HepG2 (cell line): ENCODE data around the gene KIF3C. TPM values are rescaled to one million over a fixed set of nuclear protein-coding genes. Genes with fewer than 3 reads are reported as not detected.

ENCODE experiments used
- AGO1 ChIP-seq: fragments of 200-400 bp; formaldehyde crosslinking; IDR thresholded peaks from 2 replicates; pipeline ENCODE4 v1.6.1; 2017; ENCODE audit warnings: mild to moderate bottlenecking, low read depth, low read length, moderate library complexity; ENCODE audit not compliant: poor library complexity, severe bottlenecking
- CHD4 ChIP-seq: fragments of 200-600 bp; sonication (generic); IDR thresholded peaks from 2 replicates; pipeline ENCODE4 v1.7.0; 2017; ENCODE audit warnings: mild to moderate bottlenecking, low read length, borderline replicate concordance
- HNF4A ChIP-seq: sonication (generic); formaldehyde crosslinking; IDR thresholded peaks from 2 replicates; pipeline ENCODE4 v1.4.0; 2020; ENCODE audit warnings: missing genetic modification reagents
- NONO ChIP-seq, 2 experiments: fragments of 450-650 bp in 1 of 2; sonication (generic) in 1 of 2; formaldehyde crosslinking in 1 of 2; IDR thresholded peaks in 1 of 2; conservative IDR thresholded peaks in 1 of 2; 2 replicates each; pipeline versions ENCODE4 v1.6.1 to v1.8.0; 2017 to 2022; ENCODE audit warnings: mild to moderate bottlenecking in 1 of 2, missing genetic modification reagents in 1 of 2, moderate library complexity in 1 of 2
- PHF21A ChIP-seq: sonication (generic); formaldehyde crosslinking; IDR thresholded peaks from 2 replicates; pipeline ENCODE4 v1.5.0; 2020; ENCODE audit warnings: mild to moderate bottlenecking, missing genetic modification reagents
- TERF1 ChIP-seq: sonication (generic); formaldehyde crosslinking; IDR thresholded peaks from 2 replicates; pipeline ENCODE4 v1.8.0; 2022; ENCODE audit warnings: mild to moderate bottlenecking, missing genetic modification reagents, moderate library complexity
- XRCC5 ChIP-seq: fragments of 200-400 bp; formaldehyde crosslinking; optimal IDR thresholded peaks from 2 replicates; pipeline ENCODE3; 2017; ENCODE audit warnings: mild to moderate bottlenecking, low read length
- ZNF136 ChIP-seq: sonication (generic); formaldehyde crosslinking; IDR thresholded peaks from 2 replicates; pipeline ENCODE4 v1.8.1; 2022; ENCODE audit warnings: low read depth, mild to moderate bottlenecking, moderate library complexity, missing genetic modification reagents
- ZNF20 ChIP-seq: sonication (generic); formaldehyde crosslinking; IDR thresholded peaks from 2 replicates; pipeline ENCODE4 v1.4.0; 2020; ENCODE audit warnings: mild to moderate bottlenecking, moderate library complexity, missing genetic modification reagents
- ZNF354B ChIP-seq: sonication (generic); formaldehyde crosslinking; IDR thresholded peaks from 2 replicates; pipeline ENCODE4 v1.8.0; 2022; ENCODE audit warnings: mild to moderate bottlenecking, missing genetic modification reagents
- ZNF432 ChIP-seq: sonication (generic); formaldehyde crosslinking; IDR thresholded peaks from 2 replicates; pipeline ENCODE4 v1.5.0; 2020; ENCODE audit warnings: missing genetic modification reagents, mild to moderate bottlenecking, borderline replicate concordance
- ZNF589 ChIP-seq: sonication (generic); formaldehyde crosslinking; conservative IDR thresholded peaks from 2 replicates; pipeline ENCODE4 v1.8.0; 2022; ENCODE audit warnings: mild to moderate bottlenecking, moderate library complexity, missing genetic modification reagents
- ZNF607 ChIP-seq: sonication (generic); formaldehyde crosslinking; IDR thresholded peaks from 2 replicates; pipeline ENCODE4 v1.5.1; 2020; ENCODE audit warnings: missing genetic modification reagents, mild to moderate bottlenecking, borderline replicate concordance
- polyA plus RNA-seq, 8 experiments: library from polyadenylated mRNA; depleted of rRNA in 3 of 8; stranded (reverse) in 7 of 8; unstranded in 1 of 8; fragments of >200 nt; fragmentation: Illumina TruSeq in 4 of 8; extraction: Trizol in 4 of 8; gene quantifications; 2 replicates each; pipeline versions ENCODE4 v1.2.1 to v1.2.3, GENCODE V29; 2011 to 2016; ENCODE audit warnings: low read depth in 4 of 8, missing spikeins in 1 of 8, mixed read lengths in 1 of 8; ENCODE audit not compliant: insufficient read depth in 1 of 8
- total RNA-seq, 5 experiments: library from RNA; depleted of rRNA; stranded (reverse); fragments of >200 nt; fragmentation: Illumina TruSeq; extraction: Trizol; gene quantifications; 2 replicates each; pipeline ENCODE4 v1.2.3, GENCODE V29; 2016; ENCODE audit warnings: low read depth in 1 of 5
- TF ChIP-seq, protein P1 (sequence below): sonication (generic); formaldehyde crosslinking; IDR thresholded peaks from 2 replicates; pipeline ENCODE4 v1.5.1; 2020; ENCODE audit warnings: missing genetic modification reagents, mild to moderate bottlenecking, borderline replicate concordance
- TF ChIP-seq, protein P2 (sequence below): sonication (generic); formaldehyde crosslinking; IDR thresholded peaks from 2 replicates; pipeline ENCODE4 v1.8.1; 2023; ENCODE audit warnings: mild to moderate bottlenecking, missing genetic modification reagents, borderline replicate concordance
- TF ChIP-seq, protein P3 (sequence below): IDR thresholded peaks from 2 replicates; pipeline ENCODE4 v1.6.1; 2016; ENCODE audit warnings: low read depth, missing genetic modification reagents, missing compliant biosample characterization
- TF ChIP-seq, protein P4 (sequence below): sonication (generic); formaldehyde crosslinking; conservative IDR thresholded peaks from 2 replicates; pipeline ENCODE4 v1.4.0; 2020; ENCODE audit warnings: missing genetic modification reagents

The KIF3C gene
- total and polyA plus RNA-seq, 2 of the 13 experiments (the other 11 are each of a cell fraction or from before 2014, with no cell fraction given) = 3.6 to 4.9 TPM

DNA sequence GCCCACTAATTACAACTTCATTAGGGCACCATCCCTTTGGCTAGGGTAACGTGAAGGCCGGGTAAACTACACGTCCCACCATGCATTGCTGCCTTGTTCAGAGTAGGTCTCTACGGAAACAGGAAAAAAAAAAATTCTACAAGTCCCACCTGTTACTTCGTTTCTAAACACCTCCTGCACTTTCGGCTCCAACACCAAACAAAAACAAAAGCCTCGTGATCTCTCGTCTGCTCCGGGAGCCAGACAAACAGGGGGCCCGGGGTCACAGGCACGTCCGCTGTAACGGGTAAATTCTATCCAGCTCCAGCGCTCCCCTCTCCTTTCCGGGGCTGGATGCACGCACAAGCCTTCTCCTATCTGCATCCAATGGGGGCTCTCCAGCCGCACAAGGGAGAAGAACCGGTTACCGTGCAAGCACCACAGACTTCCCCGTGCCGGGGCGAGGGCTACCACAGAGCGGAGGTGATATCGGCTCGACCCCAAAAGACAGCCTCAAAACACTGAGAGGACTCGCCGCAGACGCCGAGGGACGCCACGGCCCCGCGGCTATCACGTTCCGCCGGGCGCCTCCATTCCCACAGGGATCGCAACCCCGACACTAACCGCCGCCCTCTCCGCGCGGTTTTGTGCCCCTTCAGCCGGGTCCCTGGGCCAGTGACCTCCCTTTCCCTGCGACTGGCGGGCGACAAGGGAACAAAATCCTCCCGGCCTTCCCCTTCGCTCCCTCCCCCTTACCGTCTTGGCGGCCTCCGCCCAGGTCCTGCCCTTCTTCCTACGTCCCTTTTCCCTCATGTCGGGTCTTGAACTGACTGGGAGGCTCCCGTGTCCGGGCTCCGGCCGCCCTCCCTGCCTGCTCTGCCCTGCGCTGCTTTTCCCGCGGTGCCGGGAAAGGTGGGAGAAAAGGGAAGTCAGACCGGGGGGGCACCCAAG, 104.6 kb downstream of the KIF3C start (continued):
- TF ChIP-seq, protein P1, sequence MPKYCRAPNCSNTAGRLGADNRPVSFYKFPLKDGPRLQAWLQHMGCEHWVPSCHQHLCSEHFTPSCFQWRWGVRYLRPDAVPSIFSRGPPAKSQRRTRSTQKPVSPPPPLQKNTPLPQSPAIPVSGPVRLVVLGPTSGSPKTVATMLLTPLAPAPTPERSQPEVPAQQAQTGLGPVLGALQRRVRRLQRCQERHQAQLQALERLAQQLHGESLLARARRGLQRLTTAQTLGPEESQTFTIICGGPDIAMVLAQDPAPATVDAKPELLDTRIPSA = no peak
- TF ChIP-seq PHF21A = no peak; the same call in 1 of the 2 replicates
- TF ChIP-seq, protein P2, sequence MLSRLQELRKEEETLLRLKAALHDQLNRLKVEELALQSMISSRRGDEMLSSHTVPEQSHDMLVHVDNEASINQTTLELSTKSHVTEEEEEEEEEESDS (CRISPR knock-in tag) = 0 out of 2 replicates have a peak, but pooled peaks have one; percentile 19
- TF ChIP-seq CHD4 = no peak; the same call in 1 of the 2 replicates
- no peak for TF ChIP-seq ZNF354B (CRISPR knock-in tag)
- TF ChIP-seq, protein P3, sequence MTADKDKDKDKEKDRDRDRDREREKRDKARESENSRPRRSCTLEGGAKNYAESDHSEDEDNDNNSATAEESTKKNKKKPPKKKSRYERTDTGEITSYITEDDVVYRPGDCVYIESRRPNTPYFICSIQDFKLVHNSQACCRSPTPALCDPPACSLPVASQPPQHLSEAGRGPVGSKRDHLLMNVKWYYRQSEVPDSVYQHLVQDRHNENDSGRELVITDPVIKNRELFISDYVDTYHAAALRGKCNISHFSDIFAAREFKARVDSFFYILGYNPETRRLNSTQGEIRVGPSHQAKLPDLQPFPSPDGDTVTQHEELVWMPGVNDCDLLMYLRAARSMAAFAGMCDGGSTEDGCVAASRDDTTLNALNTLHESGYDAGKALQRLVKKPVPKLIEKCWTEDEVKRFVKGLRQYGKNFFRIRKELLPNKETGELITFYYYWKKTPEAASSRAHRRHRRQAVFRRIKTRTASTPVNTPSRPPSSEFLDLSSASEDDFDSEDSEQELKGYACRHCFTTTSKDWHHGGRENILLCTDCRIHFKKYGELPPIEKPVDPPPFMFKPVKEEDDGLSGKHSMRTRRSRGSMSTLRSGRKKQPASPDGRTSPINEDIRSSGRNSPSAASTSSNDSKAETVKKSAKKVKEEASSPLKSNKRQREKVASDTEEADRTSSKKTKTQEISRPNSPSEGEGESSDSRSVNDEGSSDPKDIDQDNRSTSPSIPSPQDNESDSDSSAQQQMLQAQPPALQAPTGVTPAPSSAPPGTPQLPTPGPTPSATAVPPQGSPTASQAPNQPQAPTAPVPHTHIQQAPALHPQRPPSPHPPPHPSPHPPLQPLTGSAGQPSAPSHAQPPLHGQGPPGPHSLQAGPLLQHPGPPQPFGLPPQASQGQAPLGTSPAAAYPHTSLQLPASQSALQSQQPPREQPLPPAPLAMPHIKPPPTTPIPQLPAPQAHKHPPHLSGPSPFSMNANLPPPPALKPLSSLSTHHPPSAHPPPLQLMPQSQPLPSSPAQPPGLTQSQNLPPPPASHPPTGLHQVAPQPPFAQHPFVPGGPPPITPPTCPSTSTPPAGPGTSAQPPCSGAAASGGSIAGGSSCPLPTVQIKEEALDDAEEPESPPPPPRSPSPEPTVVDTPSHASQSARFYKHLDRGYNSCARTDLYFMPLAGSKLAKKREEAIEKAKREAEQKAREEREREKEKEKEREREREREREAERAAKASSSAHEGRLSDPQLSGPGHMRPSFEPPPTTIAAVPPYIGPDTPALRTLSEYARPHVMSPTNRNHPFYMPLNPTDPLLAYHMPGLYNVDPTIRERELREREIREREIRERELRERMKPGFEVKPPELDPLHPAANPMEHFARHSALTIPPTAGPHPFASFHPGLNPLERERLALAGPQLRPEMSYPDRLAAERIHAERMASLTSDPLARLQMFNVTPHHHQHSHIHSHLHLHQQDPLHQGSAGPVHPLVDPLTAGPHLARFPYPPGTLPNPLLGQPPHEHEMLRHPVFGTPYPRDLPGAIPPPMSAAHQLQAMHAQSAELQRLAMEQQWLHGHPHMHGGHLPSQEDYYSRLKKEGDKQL (CRISPR knock-in tag) = no peak
- TF ChIP-seq AGO1 = peak; percentile 39
- 0 out of 2 replicates have a peak, but pooled peaks have one; percentile 73 for TF ChIP-seq ZNF136 (CRISPR knock-in tag)
- 0 out of 2 replicates have a peak, but pooled peaks have one; percentile 62 for TF ChIP-seq ZNF589
- TF ChIP-seq NONO (IDR thresholded peaks at IDR 0.05) = no peak
- no peak for TF ChIP-seq NONO (CRISPR knock-in tag; conservative IDR thresholded peaks at IDR 0.05)
- TF ChIP-seq TERF1 = peak; percentile 84; the same call in 1 of the 2 replicates
- TF ChIP-seq HNF4A (CRISPR knock-in tag) = no peak
- TF ChIP-seq ZNF607 (CRISPR knock-in tag) = no peak
- peak; percentile 41 for TF ChIP-seq XRCC5
- no peak; the same call in 1 of the 2 replicates for TF ChIP-seq ZNF432 (CRISPR knock-in tag)
- TF ChIP-seq, protein P4, sequence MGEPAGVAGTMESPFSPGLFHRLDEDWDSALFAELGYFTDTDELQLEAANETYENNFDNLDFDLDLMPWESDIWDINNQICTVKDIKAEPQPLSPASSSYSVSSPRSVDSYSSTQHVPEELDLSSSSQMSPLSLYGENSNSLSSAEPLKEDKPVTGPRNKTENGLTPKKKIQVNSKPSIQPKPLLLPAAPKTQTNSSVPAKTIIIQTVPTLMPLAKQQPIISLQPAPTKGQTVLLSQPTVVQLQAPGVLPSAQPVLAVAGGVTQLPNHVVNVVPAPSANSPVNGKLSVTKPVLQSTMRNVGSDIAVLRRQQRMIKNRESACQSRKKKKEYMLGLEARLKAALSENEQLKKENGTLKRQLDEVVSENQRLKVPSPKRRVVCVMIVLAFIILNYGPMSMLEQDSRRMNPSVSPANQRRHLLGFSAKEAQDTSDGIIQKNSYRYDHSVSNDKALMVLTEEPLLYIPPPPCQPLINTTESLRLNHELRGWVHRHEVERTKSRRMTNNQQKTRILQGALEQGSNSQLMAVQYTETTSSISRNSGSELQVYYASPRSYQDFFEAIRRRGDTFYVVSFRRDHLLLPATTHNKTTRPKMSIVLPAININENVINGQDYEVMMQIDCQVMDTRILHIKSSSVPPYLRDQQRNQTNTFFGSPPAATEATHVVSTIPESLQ (CRISPR knock-in tag) = no peak
- TF ChIP-seq ZNF20 (CRISPR knock-in tag) = peak; percentile 68; the same call in 1 of the 2 replicates
